Ovary (tissue), 9 donors: Measurements from ENCODE around the gene GPR173. TPM values are rescaled to one million over a fixed set of nuclear protein-coding genes. Genes with fewer than 3 reads are reported as not detected.

Experiments
- DNase-seq, 5 donors: peaks; one replicate each; pipeline ENCODE4 v3.0.0-alpha.2; 2019 to 2020
- H3K27ac ChIP-seq, 2 donors: fragments of 200-600 bp; one replicate each; pipeline versions ENCODE4 v1.5.1 to v1.8.0; 2019 to 2022
- H3K27me3 ChIP-seq: fragments of 200-600 bp; one replicate; pipeline ENCODE4 v1.8.0; 2022
- H3K36me3 ChIP-seq: fragments of 200-600 bp; sonication (generic); one replicate; pipeline ENCODE4 v1.5.1; 2019
- H3K4me1 ChIP-seq: one replicate; pipeline ENCODE4 v1.8.1; 2013; ENCODE audit warnings: mild to moderate bottlenecking, moderate library complexity; ENCODE audit not compliant: insufficient read depth
- H3K4me3 ChIP-seq: fragments of 200-600 bp; sonication (generic); one replicate; pipeline ENCODE4 v1.5.1; 2017
- H3K9me3 ChIP-seq, 2 donors: fragments of 200-600 bp in 1 of 2; sonication (generic) in 1 of 2; one replicate each; pipeline versions ENCODE4 v1.5.1 to v1.8.1; 2013 to 2019; ENCODE audit warnings: mild to moderate bottlenecking in 1 of 2, moderate library complexity in 1 of 2
- CTCF ChIP-seq, 3 donors: fragments of 450-650 bp in 2 of 3; fragments of 200-600 bp in 1 of 3; IDR thresholded peaks; one replicate each; pipeline versions ENCODE4 v1.5.1 to v1.8.0; 2016 to 2022; ENCODE audit warnings: antibody characterized with exemption in 3 of 3, mild to moderate bottlenecking in 1 of 3
- EP300 ChIP-seq: sonication (generic); formaldehyde crosslinking; IDR thresholded peaks from one replicate; pipeline ENCODE4 v1.6.1; 2017; ENCODE audit warnings: antibody characterized with exemption
- POLR2A ChIP-seq: fragments of 450-650 bp; IDR thresholded peaks from one replicate; pipeline ENCODE4 v1.6.1; 2017; ENCODE audit warnings: antibody characterized with exemption, mild to moderate bottlenecking, moderate library complexity
- WGBS, 3 donors: extraction: QIAGEN DNeasy Blood & Tissue Kit in 1 of 3; methylation state at CpG; one replicate each; pipeline versions ENCODE4 v1.1.5 to v1.1.7; 2013 to 2017; 5-methylcytosine and 5-hydroxymethylcytosine counted together
- intact Hi-C, 4 donors: fragments of 100-400 bp; cut with DNase I; formaldehyde crosslinking; loops; one replicate each; pipeline versions ENCODE4 v1.11.0 to v1.15.1; 2022 to 2023
- polyA plus RNA-seq, 2 donors: library from polyadenylated mRNA; stranded (reverse); fragments of 200-250 nt in 1 of 2; fragments of 350-450 nt in 1 of 2; fragmentation: Illumina TruSeq in 1 of 2; extraction: RNeasy Lipid Tissue Mini Kit (QIAGEN cat#74804) in 1 of 2; gene quantifications; one replicate each; pipeline ENCODE4 v1.2.3, GENCODE V29; 2013 to 2014
- total RNA-seq, 7 donors: library from RNA; depleted of rRNA in 2 of 7; stranded (reverse); fragments of >200 nt in 2 of 7; fragmentation: NEBNext Ultra II Directional in 3 of 7; extraction: Animal tissue kit (Norgen Biotek cat#: 25700) in 3 of 7; gene quantifications; one replicate each; pipeline versions ENCODE4 v1.1.0 to v1.2.4, GENCODE V29; 2016 to 2023
- donor health status: DM: no; HTN: no; CAD: no; lungs with moderate emphysema.
- donor health status: DM: no; HTN: no; CAD: no.
- donor health status: Bipolar disorder and iron deficiency.
- donor health status: DM: yes; HTN: yes; CAD: no.
- donor health status: DM: no; HTN: no; CAD: no.
- donor health status: DM: yes; HTN: yes; CAD: no.

GPR173 gene
- total and polyA plus RNA-seq, 9 donors = 2.9 to 15.6 (median 8.3) TPM

DNA sequence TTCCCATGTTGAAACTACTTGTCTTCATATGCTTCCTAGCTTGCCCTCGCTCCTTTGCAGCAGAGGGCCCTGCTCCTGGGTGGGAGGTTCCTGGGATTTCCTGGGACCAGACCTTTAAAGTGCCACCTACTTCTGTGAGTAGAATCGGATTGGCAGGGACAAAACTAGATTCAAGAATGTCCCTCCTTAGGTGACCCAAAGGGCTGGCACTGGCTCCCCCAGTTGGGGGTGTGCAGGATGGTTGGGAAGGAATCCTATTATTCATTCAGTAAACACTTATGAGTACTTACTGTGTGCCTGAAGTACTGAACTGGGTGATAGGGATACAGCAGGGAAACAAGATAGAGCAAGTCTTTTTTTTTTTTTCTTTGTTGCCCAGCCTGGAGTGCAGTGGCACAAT lies 42.8 kb downstream of the GPR173 start:
- Histone ChIP-seq H3K9me3 (no peaks in the 10 kb centered on the region), H3K27me3 (no peaks in the 10 kb centered on the region), H3K4me3 (no peak overlapping the region), H3K4me1 (no peaks in the 10 kb centered on the region), H3K36me3 (no peaks in the 10 kb centered on the region), H3K27ac (no peak overlapping the region)
- TF ChIP-seq EP300 (no peak), POLR2A (no peak), CTCF (IDR thresholded peaks at IDR 0.05) (no peak)
- WGBS, 3 donors = 75 to 86% (median 81%) methylated on average over 2 of the region's 2 CpGs
- intact Hi-C loops = no loop called here
- peak in 1 of 5 donors; percentile 24 for DNase-seq

DNA sequence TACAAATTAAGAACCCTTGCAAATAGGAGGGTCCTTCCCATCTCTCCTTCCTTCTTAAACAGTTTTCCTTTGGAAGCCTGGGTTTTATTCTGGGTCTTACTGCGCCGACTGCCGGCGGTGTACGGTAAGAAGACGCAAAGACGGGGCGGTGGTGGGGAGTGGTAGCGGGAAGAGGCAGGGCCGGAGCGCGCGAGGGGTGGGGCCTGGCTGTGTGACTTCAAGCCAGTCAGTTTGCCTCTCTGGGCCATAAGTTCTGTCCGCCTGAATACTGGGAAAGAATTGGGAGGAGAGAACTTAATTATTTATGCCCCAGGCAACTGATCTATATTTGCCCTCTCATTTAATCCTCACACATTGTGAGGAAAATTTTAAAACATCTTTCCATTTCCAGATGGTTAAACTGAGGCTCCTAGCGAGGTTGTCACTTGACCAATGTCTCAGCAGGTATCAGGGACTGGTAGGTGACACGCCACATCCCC lies 44.6 kb downstream of the GPR173 start:
- Histone ChIP-seq H3K4me3 (peak overlapping the region; percentile 37), H3K4me1 (no peaks in the 10 kb centered on the region), H3K27me3 (no peaks in the 10 kb centered on the region), H3K27ac (peak overlapping the region; percentile 22 to 67), H3K36me3 (no peaks in the 10 kb centered on the region), H3K9me3 (no peaks in the 10 kb centered on the region)
- DNase-seq = peak; percentile 65 to 85 (median 78)
- peak in 2 of 3 donors; percentile 48 to 62 for TF ChIP-seq CTCF (IDR thresholded peaks at IDR 0.05)
- TF ChIP-seq POLR2A = no peak
- intact Hi-C loops = no loop called here
- 23 to 39% (median 26%) methylated on average over 16 of the region's 16 CpGs for WGBS, 3 donors

GRCh38 chrX:53093748-53094581 lies 45.4 kb downstream of the GPR173 start, which contains the start of gene KANTR:
KANTR (plus strand) TSS chrX:53094142; CDS start chrX:53124273, 30,131 bp downstream.
- Histone ChIP-seq H3K27me3 (no peaks in the 10 kb centered on the region), H3K9me3 (no peaks in the 10 kb centered on the region), H3K27ac (peak within 1 kb of the TSS; percentile 22 to 71), H3K36me3 (no peaks in the 10 kb centered on the region), H3K4me1 (no peaks in the 10 kb centered on the region), H3K4me3 (peak within 1 kb of the TSS; percentile 56)
- peak; percentile 81 to 91 (median 86) for DNase-seq
- intact Hi-C loops = no loop called here
- WGBS, 3 donors = 31 to 49% (median 38%) methylated on average over 67 of the region's 67 CpGs
- peak in 1 of 3 donors; percentile 0 for TF ChIP-seq CTCF (IDR thresholded peaks at IDR 0.05)
- TF ChIP-seq EP300 = no peak
- TF ChIP-seq POLR2A = peak; percentile 63

- Histone ChIP-seq H3K4me3 (peak overlapping the region; percentile 56), H3K27ac (peak overlapping the region; percentile 11 to 71), H3K27me3 (no peaks in the 10 kb centered on the region), H3K4me1 (no peaks in the 10 kb centered on the region), H3K9me3 (no peaks in the 10 kb centered on the region), H3K36me3 (no peaks in the 10 kb centered on the region)
- WGBS, 3 donors = 32 to 41% (median 39%) methylated on average over 5 of the region's 5 CpGs
- intact Hi-C loops = no loop called here
- no peak for DNase-seq
- no peak for TF ChIP-seq POLR2A
- no peak for TF ChIP-seq CTCF (IDR thresholded peaks at IDR 0.05)
- no peak for TF ChIP-seq EP300
These were observed 46.0 kb downstream of the GPR173 start for GRCh38 chrX:53094582-53094905.
